Adipocyte (in vitro differentiated cells): ENCODE data around the gene NAV2.

Experiments
- DNase-seq: peaks from one replicate; pipeline ENCODE4 v3.0.0-alpha.2; 2015; ENCODE audit warnings: low read depth
- H3K27me3 ChIP-seq: replicated peaks from 2 replicates; pipeline ENCODE4 v1.7.0; 2013; ENCODE audit warnings: mild to moderate bottlenecking, low read length, moderate library complexity; ENCODE audit not compliant: control insufficient read depth, insufficient read depth
- H3K36me3 ChIP-seq: 2 replicates; pipeline ENCODE4 v1.7.0; 2013; ENCODE audit warnings: low read length, mild to moderate bottlenecking, moderate library complexity; ENCODE audit not compliant: control insufficient read depth, insufficient read depth, severe bottlenecking
- H3K4me1 ChIP-seq: 2 replicates; pipeline ENCODE4 v1.7.0; 2013; ENCODE audit warnings: mild to moderate bottlenecking, low read length, moderate library complexity; ENCODE audit not compliant: control insufficient read depth, insufficient read depth
- H3K4me3 ChIP-seq: 2 replicates; pipeline ENCODE4 v1.7.0; 2013; ENCODE audit warnings: mild to moderate bottlenecking, low read length, moderate library complexity
- H3K9ac ChIP-seq: 2 replicates; pipeline ENCODE4 v1.7.0; 2013; ENCODE audit warnings: mild to moderate bottlenecking, low read length, moderate library complexity
- H3K9me3 ChIP-seq: 2 replicates; pipeline ENCODE4 v1.7.0; 2013; ENCODE audit warnings: mild to moderate bottlenecking, low read length, moderate library complexity; ENCODE audit not compliant: control insufficient read depth

Gene NAV2

DNA sequence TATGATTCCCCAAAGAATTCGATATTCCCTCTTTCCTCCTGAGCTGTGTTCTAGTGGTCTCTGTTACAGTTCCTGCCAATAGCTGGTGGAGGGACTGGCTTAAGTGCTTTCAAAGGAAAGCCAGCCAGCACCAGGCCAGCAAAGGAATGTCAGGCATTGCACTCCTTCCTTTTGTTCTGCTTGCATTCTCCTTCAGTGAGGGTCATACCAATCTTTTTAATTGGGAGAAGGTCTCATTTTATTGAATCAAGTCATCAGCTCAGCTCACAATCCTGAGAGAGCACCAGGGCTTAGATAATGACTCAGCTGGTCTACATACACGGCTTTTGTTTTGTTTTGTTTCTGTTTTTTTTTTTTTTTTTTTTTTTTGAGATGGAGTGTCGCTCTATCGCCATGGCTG lies 222.9 kb downstream of the NAV2 start:
- Histone ChIP-seq H3K4me3 (no peak overlapping the region), H3K4me1 (peaks cover 32% of the 10 kb centered on the region), H3K9me3 (no peaks in the 10 kb centered on the region), H3K27me3 (no peaks in the 10 kb centered on the region), H3K36me3 (peaks cover 59% of the 10 kb centered on the region), H3K9ac (peak overlapping the region; percentile 6)
- peak; percentile 80 for DNase-seq

DNA sequence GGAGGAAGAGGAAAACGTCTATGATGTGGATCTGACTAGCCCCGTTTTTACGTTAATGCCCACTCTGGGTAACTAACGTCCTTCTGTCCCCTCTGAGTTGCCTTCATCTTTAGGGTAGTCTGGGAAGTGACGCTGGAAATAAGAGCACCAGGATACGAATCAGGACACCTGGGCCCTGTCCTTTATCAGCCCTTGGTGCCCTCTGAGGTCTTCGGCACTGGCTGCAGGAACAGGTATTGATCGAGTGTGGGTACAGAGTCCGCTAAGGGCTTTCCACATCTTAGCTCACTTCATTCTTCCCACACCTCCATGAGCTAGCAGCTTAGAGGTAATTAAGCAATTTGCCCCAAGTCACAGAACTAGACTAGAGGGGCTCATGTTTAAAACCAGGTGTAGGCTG lies 223.8 kb downstream of the NAV2 start:
- H3K36me3 ChIP-seq: peaks cover 69% of the 10 kb centered on the region
- peaks cover 22% of the 10 kb centered on the region for H3K4me1 ChIP-seq
- H3K9ac ChIP-seq: no peak overlapping the region
- no peak for DNase-seq
- no peaks in the 10 kb centered on the region for H3K27me3 ChIP-seq
- no peaks in the 10 kb centered on the region for H3K9me3 ChIP-seq
- no peak overlapping the region for H3K4me3 ChIP-seq

GRCh38 chr11:19938169-19938856 lies 225.7 kb downstream of the NAV2 start:
- DNase-seq: peak; percentile 80
- H3K27me3 ChIP-seq: no peaks in the 10 kb centered on the region
- no peaks in the 10 kb centered on the region for H3K9me3 ChIP-seq
- peaks cover 15% of the 10 kb centered on the region for H3K4me1 ChIP-seq
- peaks cover 81% of the 10 kb centered on the region for H3K36me3 ChIP-seq
- H3K9ac ChIP-seq: no peak overlapping the region
- H3K4me3 ChIP-seq: no peak overlapping the region

DNA sequence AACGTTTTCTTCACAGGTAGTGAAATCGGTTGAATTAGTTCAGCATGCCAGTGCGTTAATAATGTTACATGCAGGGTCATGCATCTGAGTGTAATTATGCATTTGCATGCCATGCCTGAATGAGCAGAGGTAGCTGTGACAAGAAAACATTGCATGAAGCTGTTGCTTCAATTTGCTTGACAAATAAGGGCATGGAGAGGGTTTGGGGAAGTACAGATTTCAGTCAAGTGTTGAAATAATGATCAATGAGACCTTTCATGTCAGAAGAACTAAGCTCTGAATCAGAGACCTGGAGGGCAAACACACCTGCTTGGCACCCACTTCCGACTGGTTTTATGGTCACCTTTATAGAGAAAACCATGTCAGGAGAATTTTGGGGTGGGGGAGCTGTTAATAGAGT lies 226.2 kb downstream of the NAV2 start:
- H3K4me3 ChIP-seq: no peak overlapping the region
- H3K36me3 ChIP-seq: peaks cover 81% of the 10 kb centered on the region
- no peak overlapping the region for H3K9ac ChIP-seq
- no peaks in the 10 kb centered on the region for H3K9me3 ChIP-seq
- H3K4me1 ChIP-seq: peaks cover 15% of the 10 kb centered on the region
- no peaks in the 10 kb centered on the region for H3K27me3 ChIP-seq
- no peak for DNase-seq

DNA sequence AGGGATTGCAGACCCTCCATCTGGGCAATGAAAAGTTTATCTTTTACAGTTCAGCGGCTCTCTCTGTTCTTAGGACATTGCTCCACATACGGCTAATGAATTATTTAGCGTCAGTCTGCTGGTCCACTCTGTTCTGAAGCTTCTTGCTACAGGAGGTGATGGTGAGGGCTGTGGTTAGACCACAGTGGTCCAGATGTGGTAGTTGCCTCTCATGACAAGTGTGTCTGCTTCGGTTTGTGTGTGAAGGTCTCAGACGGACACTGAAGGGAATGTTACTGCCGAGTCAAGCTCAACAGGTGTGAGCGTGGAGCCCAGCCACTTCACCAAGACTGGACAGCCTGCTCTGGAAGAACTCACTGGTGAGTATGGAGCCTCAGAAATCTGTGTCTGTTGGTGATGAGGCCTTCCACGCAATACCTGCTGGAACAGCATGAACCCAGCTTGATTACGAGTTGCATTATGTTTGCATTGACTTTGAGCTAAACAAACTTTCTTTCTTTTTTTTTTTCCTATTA lies 226.8 kb downstream of the NAV2 start:
- Histone ChIP-seq H3K4me3 (no peak overlapping the region), H3K4me1 (peaks cover 12% of the 10 kb centered on the region), H3K36me3 (peaks cover 79% of the 10 kb centered on the region), H3K9me3 (no peaks in the 10 kb centered on the region), H3K27me3 (no peaks in the 10 kb centered on the region), H3K9ac (no peak overlapping the region)
- no peak for DNase-seq

- Histone ChIP-seq H3K9ac (no peak overlapping the region), H3K4me3 (no peak overlapping the region), H3K9me3 (no peaks in the 10 kb centered on the region), H3K27me3 (no peaks in the 10 kb centered on the region), H3K36me3 (peaks cover 85% of the 10 kb centered on the region), H3K4me1 (no peaks in the 10 kb centered on the region)
- no peak for DNase-seq
These were observed 228.2 kb downstream of the NAV2 start for GRCh38 chr11:19940831-19941230.

DNA sequence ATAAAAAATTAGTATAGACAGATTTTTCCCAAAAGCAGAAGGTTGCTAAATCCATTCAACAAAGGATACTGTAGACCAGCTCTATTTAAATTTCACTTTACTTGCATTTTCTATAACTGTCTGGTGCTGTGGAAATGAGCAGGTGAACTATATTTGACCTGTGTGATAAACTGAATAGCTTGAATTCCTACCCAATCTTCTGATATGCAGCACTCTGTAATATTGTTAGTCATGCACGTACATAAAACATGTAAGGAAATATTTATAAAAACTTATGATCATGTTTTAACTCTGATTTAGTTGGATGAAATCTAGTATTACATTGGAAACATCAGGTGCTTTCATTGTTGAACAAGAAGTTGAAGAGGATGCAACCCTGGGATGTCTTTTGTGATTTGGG lies 234.0 kb downstream of the NAV2 start:
- Histone ChIP-seq H3K36me3 (peaks cover 79% of the 10 kb centered on the region), H3K27me3 (no peaks in the 10 kb centered on the region), H3K9ac (no peak overlapping the region), H3K4me3 (no peak overlapping the region), H3K9me3 (no peaks in the 10 kb centered on the region), H3K4me1 (peaks cover 9% of the 10 kb centered on the region)
- no peak for DNase-seq

GRCh38 chr11:19947537-19948114 lies 235.0 kb downstream of the NAV2 start:
- Histone ChIP-seq H3K9me3 (no peaks in the 10 kb centered on the region), H3K27me3 (no peaks in the 10 kb centered on the region), H3K4me1 (peaks cover 16% of the 10 kb centered on the region), H3K4me3 (no peak overlapping the region), H3K36me3 (peaks cover 70% of the 10 kb centered on the region), H3K9ac (no peak overlapping the region)
- DNase-seq: no peak

- H3K36me3 ChIP-seq: peaks cover 53% of the 10 kb centered on the region
- H3K27me3 ChIP-seq: no peaks in the 10 kb centered on the region
- no peak for DNase-seq
- no peak overlapping the region for H3K9ac ChIP-seq
- peaks cover 36% of the 10 kb centered on the region for H3K4me1 ChIP-seq
- H3K9me3 ChIP-seq: no peaks in the 10 kb centered on the region
- no peak overlapping the region for H3K4me3 ChIP-seq
These were observed 237.0 kb downstream of the NAV2 start for GRCh38 chr11:19949606-19950005.

DNA sequence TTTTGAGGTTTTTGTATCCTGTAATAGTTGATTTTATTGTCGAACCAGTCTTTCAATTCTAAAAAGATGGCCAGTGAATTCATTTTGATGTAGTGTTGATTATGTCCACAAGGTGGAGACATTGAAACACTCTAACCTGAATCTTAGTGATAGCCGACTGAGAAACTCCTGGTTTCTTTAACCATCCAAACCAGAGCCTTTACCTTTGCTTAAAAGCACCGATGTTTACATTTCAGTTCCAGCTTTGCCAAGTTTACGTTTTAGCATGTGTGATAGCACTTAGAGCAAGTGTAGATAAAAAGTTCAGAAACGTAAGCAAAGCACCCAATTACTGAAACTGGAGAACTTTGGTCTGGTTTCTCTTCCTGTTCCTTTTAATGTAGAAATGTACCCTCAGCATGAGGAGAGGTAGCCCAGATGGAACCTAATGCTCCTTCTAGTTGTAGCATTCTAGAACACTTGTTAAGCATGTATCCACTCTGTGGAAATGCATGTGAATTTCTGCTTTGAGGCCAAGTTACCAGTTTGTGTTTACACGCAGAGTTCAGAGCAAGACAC lies 239.0 kb downstream of the NAV2 start:
- H3K36me3 ChIP-seq: peaks cover 45% of the 10 kb centered on the region
- H3K4me3 ChIP-seq: no peak overlapping the region
- no peaks in the 10 kb centered on the region for H3K9me3 ChIP-seq
- peak; percentile 90 for DNase-seq
- no peaks in the 10 kb centered on the region for H3K27me3 ChIP-seq
- peaks cover 53% of the 10 kb centered on the region for H3K4me1 ChIP-seq
- peak overlapping the region; percentile 24 for H3K9ac ChIP-seq

- DNase-seq: peak; percentile 46
- no peaks in the 10 kb centered on the region for H3K27me3 ChIP-seq
These were observed 239.5 kb downstream of the NAV2 start for GRCh38 chr11:19952116-19952605.

More at GRCh38 chr11:19952116-19952605, 239.5 kb downstream of the NAV2 start:
- Histone ChIP-seq H3K4me3 (no peak overlapping the region), H3K9ac (peak overlapping the region; percentile 24), H3K9me3 (no peaks in the 10 kb centered on the region), H3K4me1 (peaks cover 57% of the 10 kb centered on the region), H3K36me3 (peaks cover 43% of the 10 kb centered on the region)
